Measurements from ENCODE around the gene TOGARAM2. TPM values are rescaled to one million over a fixed set of nuclear protein-coding genes. Genes with fewer than 3 reads are reported as not detected.

Gene TOGARAM2
- total and polyA plus RNA-seq, 2 of the 8 experiments (the other 6 are each of a cell fraction or from before 2014, with no cell fraction given): 0.42 to 1.4 TPM

GRCh38 chr2:29066997-29067605 lies 86.0 kb downstream of the TOGARAM2 start:
- Histone ChIP-seq H3K79me2 (ENCODE audit: control insufficient read depth in 1 of 2, insufficient read depth in 2 of 2, low read length in 2 of 2) (no peaks in the 10 kb centered on the region), H3K4me2 (ENCODE audit: insufficient read depth in 1 of 2, low read depth in 2 of 2, low read length in 2 of 2) (no peak overlapping the region), H3K9ac (replicated peaks in 1 of 4; ENCODE audit: extremely low read depth in 1 of 4, low read depth in 3 of 4, low read length in 3 of 4) (no peak overlapping the region)
- no peak for TF ChIP-seq JUND (IDR thresholded peaks at IDR 0.05; ENCODE audit: low read length)

More at GRCh38 chr2:29066997-29067605, 86.0 kb downstream of the TOGARAM2 start:
- Histone ChIP-seq H2AK5ac (ENCODE audit: low read depth, low read length) (no peak overlapping the region), H4K20me1 (replicated peaks in 1 of 2; ENCODE audit: control insufficient read depth in 1 of 2, insufficient read depth in 2 of 2, low read length in 2 of 2) (no peaks in the 10 kb centered on the region), H3K4me3 (ENCODE audit: extremely low read depth in 1 of 4, insufficient read depth in 2 of 4, low read depth in 3 of 4, low read length in 4 of 4) (no peak overlapping the region), H2AFZ (ENCODE audit: low read length) (no peak overlapping the region), H2BK15ac (ENCODE audit: low read length) (no peak overlapping the region), H3K27ac (ENCODE audit: low read depth, low read length) (no peak overlapping the region), H3K56ac (replicated peaks; ENCODE audit: insufficient read length, low read depth, low read length) (no peak overlapping the region), H3K18ac (ENCODE audit: extremely low read depth, low read length) (no peak overlapping the region), H3K9me3 (ENCODE audit: insufficient read depth in 2 of 2, low read depth in 1 of 2, low read length in 1 of 2) (no peaks in the 10 kb centered on the region), H3K79me1 (ENCODE audit: low read depth, low read length) (no peaks in the 10 kb centered on the region), H4K5ac (ENCODE audit: insufficient read length, low read depth, low read length) (no peak overlapping the region), H2BK5ac (ENCODE audit: low read depth, low read length) (no peak overlapping the region), H4K91ac (replicated peaks; ENCODE audit: insufficient read length, low read length) (no peak overlapping the region), H3K36me3 (ENCODE audit: control insufficient read depth in 2 of 4, insufficient read depth in 4 of 4, low read length in 3 of 4) (no peaks in the 10 kb centered on the region), H3K14ac (ENCODE audit: insufficient read length) (no peak overlapping the region), H2BK120ac (replicated peaks; ENCODE audit: low read depth, low read length) (no peak overlapping the region), H3K23me2 (ENCODE audit: low read depth, low read length) (no peaks in the 10 kb centered on the region), H2BK12ac (ENCODE audit: low read depth, low read length) (no peak overlapping the region), H2BK20ac (ENCODE audit: low read length) (no peak overlapping the region), H4K8ac (ENCODE audit: extremely low read depth, insufficient read depth, low read length) (no peak overlapping the region; the same call in 1 of the 2 replicates), H3K23ac (ENCODE audit: insufficient read length) (no peak overlapping the region), H3K27me3 (replicated peaks in 1 of 4; ENCODE audit: control insufficient read depth in 3 of 4, extremely low read depth in 1 of 4, insufficient read depth in 3 of 4, low read length in 3 of 4) (no peaks in the 10 kb centered on the region), H3K4ac (replicated peaks; ENCODE audit: insufficient read length, low read depth, low read length) (no peak overlapping the region), H3K4me1 (replicated peaks in 1 of 4; ENCODE audit: control insufficient read depth in 3 of 4, insufficient read depth in 4 of 4, low read length in 3 of 4) (peaks cover 1 to 13% (median 5%) of the 10 kb centered on the region in 4 experiments)
- 96% methylated on average over 7 of the region's 7 CpGs; no CpG with 5 or more reads in 1 of the 2 experiments for WGBS, 2 experiments (ENCODE audit: extremely low coverage in 1 of 2, insufficient coverage in 1 of 2, insufficient read length in 1 of 2, insufficient replicate concordance in 2 of 2, low coverage in 1 of 2, low lambda C conversion rate in 2 of 2, missing lambda C conversion rate in 1 of 2)
- DNase-seq (ENCODE audit: low read depth in 1 of 2, low spot score in 2 of 2): no peak
- POLR2A ChIA-PET (ENCODE audit: partially characterized antibody): no interaction called here
- FAIRE-seq: no peak
- CTCF ChIA-PET (ENCODE audit: partially characterized antibody): interaction anchor here (1.0 to 1.4 kb wide), 2 partner anchors 21 to 41 kb away, joined by 3 read pairs; no protein-coding TSS in a partner anchor

Measured in H1 (cell line).